ENCODE results near the gene TASL.
"Not testable (repeated sequence)": the region's sequence is repeated elsewhere in the genome, so short reads cannot be mapped to it uniquely, and the experiment has no call there.

TASL gene

GRCh38 chrX:30576881-30577280 is 685 bp downstream of the TASL start:
- DNase-seq (ENCODE audit: low spot score): no peak

- DNase-seq (ENCODE audit: low spot score): no peak
Observed at GRCh38 chrX:30573125-30573524, 4.4 kb downstream of the TASL start.

- DNase-seq (ENCODE audit: low spot score): no peak
Observed at GRCh38 chrX:30572678-30573077, 4.9 kb downstream of the TASL start.

GRCh38 chrX:30572004-30572403 is 5.6 kb downstream of the TASL start:
- no peak for DNase-seq (ENCODE audit: low spot score)

GRCh38 chrX:30570505-30570904 is 7.1 kb downstream of the TASL start:
- DNase-seq (ENCODE audit: low spot score): no peak

- DNase-seq (ENCODE audit: low spot score): no peak
Observed at GRCh38 chrX:30568136-30568535, 9.4 kb downstream of the TASL start.

GRCh38 chrX:30563070-30563469 is 14.5 kb downstream of the TASL start:
- not testable (repeated sequence) for DNase-seq (ENCODE audit: low spot score)

- no peak for DNase-seq (ENCODE audit: low spot score)
Observed at GRCh38 chrX:30561191-30561590, 16.4 kb downstream of the TASL start.

GRCh38 chrX:30538271-30538670 is 39.3 kb downstream of the TASL start:
- no peak for DNase-seq (ENCODE audit: low spot score)

- DNase-seq (ENCODE audit: low spot score): no peak
Observed at GRCh38 chrX:30533835-30534234, 43.7 kb downstream of the TASL start.

- DNase-seq (ENCODE audit: low spot score): no peak
Observed at GRCh38 chrX:30533266-30533665, 44.3 kb downstream of the TASL start.

GRCh38 chrX:30530606-30531005 is 47.0 kb downstream of the TASL start:
- DNase-seq (ENCODE audit: low spot score): no peak

- DNase-seq (ENCODE audit: low spot score): no peak
Observed at GRCh38 chrX:30525732-30526131, 51.8 kb downstream of the TASL start.

- DNase-seq (ENCODE audit: low spot score): no peak
Observed at GRCh38 chrX:30521440-30522182, 56.0 kb downstream of the TASL start.

- no peak for DNase-seq (ENCODE audit: low spot score)
Observed at GRCh38 chrX:30513284-30513683, 64.3 kb downstream of the TASL start.
